ENCODE data around the gene GEMIN8. TPM values are rescaled to one million over a fixed set of nuclear protein-coding genes. Genes with fewer than 3 reads are reported as not detected.
A peak's percentile ranks its signal among the peaks of the same experiment; 100 is the strongest.

The GEMIN8 gene, protein sequence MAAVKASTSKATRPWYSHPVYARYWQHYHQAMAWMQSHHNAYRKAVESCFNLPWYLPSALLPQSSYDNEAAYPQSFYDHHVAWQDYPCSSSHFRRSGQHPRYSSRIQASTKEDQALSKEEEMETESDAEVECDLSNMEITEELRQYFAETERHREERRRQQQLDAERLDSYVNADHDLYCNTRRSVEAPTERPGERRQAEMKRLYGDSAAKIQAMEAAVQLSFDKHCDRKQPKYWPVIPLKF
- 23.2 and 30.1 TPM in 2 replicates for total RNA-seq (2014; rRNA removed; shearing (Covaris generic))
- 24.6 and 25.6 TPM in 2 replicates for total RNA-seq (2022)
- Bru-seq, nascent RNA: percentile 67 among the genes with signal in this experiment
- percentile 60 among the genes with signal in this experiment for BruChase-seq, experiment 1, labeled RNA remaining after a 6-hour chase
- BruChase-seq, experiment 2, labeled RNA remaining after a 2-hour chase: percentile 81 among the genes with signal in this experiment
- long read RNA-seq, transcript GEMIN8-203 (4 exons, 1,119 nt): major isoform, 8 of 34 reads
- long read RNA-seq, partial matches to known transcripts: 1 of 34 reads
- long read RNA-seq, other reads (novel, unspliced or antisense): 25 of 34 reads

GRCh38 chrX:14029425-14030173, at the start of gene GEMIN8:
Gene GEMIN8 (minus strand): TSS chrX:14029892. CDS start chrX:14021478, 8,414 bp downstream.
- peak; percentile 88 for DNase-seq (ENCODE audit: low spot score)
- Histone ChIP-seq H3K79me2 (ENCODE audit: insufficient read depth, low read depth, low read length) (peaks cover 47% of the 10 kb centered on the region; the same call in 1 of the 2 replicates), H3K4me3 (ENCODE audit: low read depth, low read length, poor library complexity, severe bottlenecking) (peak within 1 kb of the TSS; percentile 90), H3K4me1 (ENCODE audit: insufficient read depth, low read length, poor library complexity, severe bottlenecking) (peaks cover 36% of the 10 kb centered on the region), H3K9me2 (ENCODE audit: insufficient read depth, low read length) (no peaks in the 10 kb centered on the region), H3K27ac (ENCODE audit: low read depth, low read length, poor library complexity, severe bottlenecking) (peak within 1 kb of the TSS; percentile 74), H3K36me3 (ENCODE audit: insufficient read depth, low read length) (peaks cover 3% of the 10 kb centered on the region), H2AFZ (ENCODE audit: low read length) (peak within 1 kb of the TSS; percentile 78), H3K4me2 (ENCODE audit: low read length) (peak within 1 kb of the TSS; percentile 96), H3K9me3 (ENCODE audit: low read length) (no peaks in the 10 kb centered on the region), H4K20me1 (ENCODE audit: insufficient read depth, low read length) (no peaks in the 10 kb centered on the region)
- POLR2A ChIA-PET: interaction anchor here (0.5 to 2.1 kb wide), 9 partner anchors 9 to 832 kb away, joined by 3 to 14 read pairs (median 4); partner anchors contain the start of genes OFD1 and TRAPPC2
- intact Hi-C loops (cut with micrococcal nuclease; ENCODE audit: unreplicated experiment): loop anchor here (2.0 to 10.0 kb wide), 4 partner anchors 271 to 1115 kb away; partner anchors contain the start of genes OFD1, TCEANC and TRAPPC2
- no TSS peak for BruUV-seq (replicated peaks)
- CTCF ChIA-PET (ENCODE audit: unreplicated experiment): no interaction called here
- no peak for TF ChIP-seq CTCF (conservative IDR thresholded peaks at IDR 0.05; ENCODE audit: low read length)
- no peak for TF ChIP-seq EZH2phosphoT487 (IDR thresholded peaks at IDR 0.05; ENCODE audit: borderline replicate concordance, low read depth, low read length)

DNA sequence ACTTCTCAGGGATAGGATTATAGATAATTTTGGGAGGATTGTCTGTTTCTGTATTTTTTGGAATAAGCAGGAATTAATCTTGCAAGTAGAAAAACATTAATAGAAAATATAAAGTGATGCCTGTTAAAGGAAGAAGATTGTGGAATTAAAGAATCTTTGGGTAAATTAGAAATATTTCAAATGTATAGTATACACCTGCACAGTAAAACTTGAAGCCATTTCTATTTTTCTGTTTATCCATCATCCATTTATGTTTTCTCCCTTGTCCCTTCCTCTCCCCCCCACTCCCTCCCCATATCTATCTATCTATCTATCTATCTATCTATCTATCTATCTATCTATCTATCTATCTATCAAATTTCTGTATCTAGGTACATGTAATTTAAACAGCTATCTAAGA, 46.9 kb upstream of the GEMIN8 start:
- Histone ChIP-seq H3K27ac (ENCODE audit: low read depth, low read length, poor library complexity, severe bottlenecking) (no peak overlapping the region), H3K9me2 (ENCODE audit: insufficient read depth, low read length) (no peaks in the 10 kb centered on the region), H4K20me1 (ENCODE audit: insufficient read depth, low read length) (no peaks in the 10 kb centered on the region), H3K36me3 (ENCODE audit: insufficient read depth, low read length) (no peaks in the 10 kb centered on the region), H3K9me3 (ENCODE audit: low read length) (no peaks in the 10 kb centered on the region), H3K4me2 (ENCODE audit: low read length) (no peak overlapping the region), H3K79me2 (ENCODE audit: insufficient read depth, low read depth, low read length) (no peaks in the 10 kb centered on the region), H2AFZ (ENCODE audit: low read length) (no peak overlapping the region), H3K4me3 (ENCODE audit: low read depth, low read length, poor library complexity, severe bottlenecking) (no peak overlapping the region), H3K4me1 (ENCODE audit: insufficient read depth, low read length, poor library complexity, severe bottlenecking) (no peaks in the 10 kb centered on the region)
- ChIA-PET POLR2A (no interaction called here), CTCF (ENCODE audit: unreplicated experiment) (no interaction called here)
- TF ChIP-seq EZH2phosphoT487 (IDR thresholded peaks at IDR 0.05; ENCODE audit: borderline replicate concordance, low read depth, low read length): no peak
- TF ChIP-seq CTCF (conservative IDR thresholded peaks at IDR 0.05; ENCODE audit: low read length): no peak
- DNase-seq (ENCODE audit: low spot score): no peak
- no TSS peak for BruUV-seq (replicated peaks)
- intact Hi-C loops (cut with micrococcal nuclease; ENCODE audit: unreplicated experiment): no loop called here

All from OCI-LY7 (cell line).